Esophagus muscularis mucosa (tissue), 3 donors: Measurements from ENCODE around the gene TTC34.

Source experiments
- CTCF ChIP-seq, 3 experiments: fragments of 200-600 bp in 2 of 3; fragments of 450-650 bp in 1 of 3; sonication (generic) in 2 of 3; IDR thresholded peaks; one replicate each; pipeline ENCODE4 v1.5.1; 2017 to 2019; ENCODE audit warnings: antibody characterized with exemption in 3 of 3, mild to moderate bottlenecking in 2 of 3, moderate library complexity in 1 of 3
- POLR2A ChIP-seq: fragments of 450-650 bp; IDR thresholded peaks from one replicate; pipeline ENCODE4 v1.6.1; 2017; ENCODE audit warnings: antibody characterized with exemption, moderate library complexity, mild to moderate bottlenecking, low read depth

- TF ChIP-seq CTCF (IDR thresholded peaks at IDR 0.05) (no peak), POLR2A (no peak)
Observed at GRCh38 chr1:2784854-2785630, 16.5 kb downstream of the TTC34 start.
